Measurements from ENCODE around the gene RALGPS1.

Gene RALGPS1

GRCh38 chr9:127208416-127208815 is 293.8 kb downstream of the RALGPS1 start:
- TF ChIP-seq CTCF (IDR thresholded peaks at IDR 0.05; ENCODE audit: extremely low read depth, insufficient read depth, missing control alignments) = no peak
- in situ Hi-C loops (cut with MboI; ENCODE audit: low pct_unique_long_range_greater_than_20kb, low sequenced_read_pairs, unreplicated experiment) = no loop called here
- DNase-seq (ENCODE audit: low spot score) = no peak

GRCh38 chr9:127209220-127209619 is 294.6 kb downstream of the RALGPS1 start:
- TF ChIP-seq CTCF (IDR thresholded peaks at IDR 0.05; ENCODE audit: extremely low read depth, insufficient read depth, missing control alignments) = no peak
- in situ Hi-C loops (cut with MboI; ENCODE audit: low pct_unique_long_range_greater_than_20kb, low sequenced_read_pairs, unreplicated experiment) = no loop called here
- no peak for DNase-seq (ENCODE audit: low spot score)

- no peak for DNase-seq (ENCODE audit: low spot score)
- in situ Hi-C loops (cut with MboI; ENCODE audit: low pct_unique_long_range_greater_than_20kb, low sequenced_read_pairs, unreplicated experiment) = loop anchor here (10.0 kb wide), 1 partner anchor 215 kb away; the partner anchor contains the start of gene ZNF79
- TF ChIP-seq CTCF (IDR thresholded peaks at IDR 0.05; ENCODE audit: extremely low read depth, insufficient read depth, missing control alignments) = no peak
Observed at GRCh38 chr9:127209948-127210640, 295.5 kb downstream of the RALGPS1 start.

- TF ChIP-seq CTCF (IDR thresholded peaks at IDR 0.05; ENCODE audit: extremely low read depth, insufficient read depth, missing control alignments) = no peak
- no peak for DNase-seq (ENCODE audit: low spot score)
- in situ Hi-C loops (cut with MboI; ENCODE audit: low pct_unique_long_range_greater_than_20kb, low sequenced_read_pairs, unreplicated experiment) = loop anchor here (10.0 kb wide), 1 partner anchor 214 kb away; the partner anchor contains the start of gene ZNF79
Observed at GRCh38 chr9:127210851-127211730, 296.5 kb downstream of the RALGPS1 start.

GRCh38 chr9:127211983-127212382 is 297.4 kb downstream of the RALGPS1 start:
- in situ Hi-C loops (cut with MboI; ENCODE audit: low pct_unique_long_range_greater_than_20kb, low sequenced_read_pairs, unreplicated experiment) = loop anchor here (10.0 kb wide), 1 partner anchor 213 kb away; the partner anchor contains the start of gene ZNF79
- TF ChIP-seq CTCF (IDR thresholded peaks at IDR 0.05; ENCODE audit: extremely low read depth, insufficient read depth, missing control alignments) = no peak

GRCh38 chr9:127212453-127212852 is 297.9 kb downstream of the RALGPS1 start:
- in situ Hi-C loops (cut with MboI; ENCODE audit: low pct_unique_long_range_greater_than_20kb, low sequenced_read_pairs, unreplicated experiment) = loop anchor here (10.0 kb wide), 1 partner anchor 212 kb away; the partner anchor contains the start of gene ZNF79
- DNase-seq (ENCODE audit: low spot score) = no peak
- TF ChIP-seq CTCF (IDR thresholded peaks at IDR 0.05; ENCODE audit: extremely low read depth, insufficient read depth, missing control alignments) = no peak

More at GRCh38 chr9:127211983-127212382, 297.4 kb downstream of the RALGPS1 start:
- DNase-seq (ENCODE audit: low spot score) = no peak
